AG04449 (cell line): Measurements from ENCODE around the gene RAB20.
"Not testable (repeated sequence)": the region's sequence is repeated elsewhere in the genome, so short reads cannot be mapped to it uniquely, and the experiment has no call there.

Source experiments
- CTCF ChIA-PET: fragments of 350-600 bp; formaldehyde crosslinking; extraction: SDS; loops from one replicate; lab custom pipeline; 2021; ENCODE audit warnings: antibody characterized with exemption; lab: Yijun Ruan, JAX
- POLR2A ChIA-PET: fragments of 400-600, 350-600 bp; formaldehyde crosslinking; extraction: SDS; loops from one replicate; lab custom pipeline; 2020; ENCODE audit warnings: antibody characterized with exemption, inconsistent platforms; lab: Yijun Ruan, JAX
- DNase-seq: peaks from one replicate; pipeline ENCODE4 v3.0.0-alpha.2; 2010; ENCODE audit warnings: low read depth, low spot score
- H3K4me3 ChIP-seq: 2 replicates; pipeline ENCODE4 v1.5.1; 2011; ENCODE audit warnings: low read depth, mild to moderate bottlenecking, control low read depth, low read length
- TF ChIP-seq, protein P1 (sequence below): IDR thresholded peaks from one replicate; pipeline ENCODE4 v1.5.1; 2011; ENCODE audit warnings: mild to moderate bottlenecking, moderate library complexity, low read length, control low read depth, inconsistent platforms; ENCODE audit not compliant: insufficient read depth; ENCODE audit errors: missing control alignments

Gene RAB20

DNA sequence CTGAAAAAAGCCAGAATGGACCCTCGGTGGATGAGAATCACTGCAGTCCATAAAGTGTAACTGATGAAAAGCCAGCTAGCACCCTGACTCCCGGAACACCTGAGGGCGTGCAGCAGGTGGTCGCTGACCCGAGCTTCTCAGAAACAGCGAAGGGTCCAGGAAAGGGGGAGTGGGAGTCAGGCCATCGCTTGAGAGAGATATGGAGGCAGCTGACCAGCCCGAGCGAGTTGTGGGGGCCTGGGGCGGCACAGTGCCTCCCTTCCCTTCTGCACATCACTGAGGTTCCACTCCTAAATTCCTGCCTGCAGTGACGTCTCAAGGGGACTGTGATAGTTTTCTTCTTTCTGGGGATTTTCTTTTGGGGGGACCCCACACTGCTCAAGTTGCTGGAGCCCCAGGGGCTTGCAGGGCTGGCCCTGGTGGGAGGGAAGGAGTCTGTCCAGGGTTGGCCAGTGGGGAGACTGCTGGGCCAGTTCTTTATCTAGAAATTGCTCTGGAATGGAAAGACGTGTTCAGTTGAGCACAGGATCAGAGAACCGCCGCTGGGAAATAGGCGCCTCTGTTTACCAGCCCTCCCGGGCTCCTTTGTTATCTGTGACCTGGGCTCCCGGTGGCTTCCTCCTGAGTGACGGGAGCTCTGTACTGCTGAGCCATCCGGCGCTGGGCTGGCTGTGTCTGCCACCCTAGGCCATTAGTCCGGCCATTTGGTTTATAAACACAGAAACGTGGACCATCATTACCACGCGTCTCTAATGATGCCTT is 71.3 kb downstream of the RAB20 start:
- ChIA-PET CTCF (interaction anchor here (1.1 kb wide), 1 partner anchor 269 kb away, joined by 3 read pairs; no protein-coding TSS in a partner anchor), POLR2A (no interaction called here)
- no peak overlapping the region for H3K4me3 ChIP-seq
- TF ChIP-seq, protein P1, sequence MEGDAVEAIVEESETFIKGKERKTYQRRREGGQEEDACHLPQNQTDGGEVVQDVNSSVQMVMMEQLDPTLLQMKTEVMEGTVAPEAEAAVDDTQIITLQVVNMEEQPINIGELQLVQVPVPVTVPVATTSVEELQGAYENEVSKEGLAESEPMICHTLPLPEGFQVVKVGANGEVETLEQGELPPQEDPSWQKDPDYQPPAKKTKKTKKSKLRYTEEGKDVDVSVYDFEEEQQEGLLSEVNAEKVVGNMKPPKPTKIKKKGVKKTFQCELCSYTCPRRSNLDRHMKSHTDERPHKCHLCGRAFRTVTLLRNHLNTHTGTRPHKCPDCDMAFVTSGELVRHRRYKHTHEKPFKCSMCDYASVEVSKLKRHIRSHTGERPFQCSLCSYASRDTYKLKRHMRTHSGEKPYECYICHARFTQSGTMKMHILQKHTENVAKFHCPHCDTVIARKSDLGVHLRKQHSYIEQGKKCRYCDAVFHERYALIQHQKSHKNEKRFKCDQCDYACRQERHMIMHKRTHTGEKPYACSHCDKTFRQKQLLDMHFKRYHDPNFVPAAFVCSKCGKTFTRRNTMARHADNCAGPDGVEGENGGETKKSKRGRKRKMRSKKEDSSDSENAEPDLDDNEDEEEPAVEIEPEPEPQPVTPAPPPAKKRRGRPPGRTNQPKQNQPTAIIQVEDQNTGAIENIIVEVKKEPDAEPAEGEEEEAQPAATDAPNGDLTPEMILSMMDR, result no peak
- DNase-seq, result no peak

DNA sequence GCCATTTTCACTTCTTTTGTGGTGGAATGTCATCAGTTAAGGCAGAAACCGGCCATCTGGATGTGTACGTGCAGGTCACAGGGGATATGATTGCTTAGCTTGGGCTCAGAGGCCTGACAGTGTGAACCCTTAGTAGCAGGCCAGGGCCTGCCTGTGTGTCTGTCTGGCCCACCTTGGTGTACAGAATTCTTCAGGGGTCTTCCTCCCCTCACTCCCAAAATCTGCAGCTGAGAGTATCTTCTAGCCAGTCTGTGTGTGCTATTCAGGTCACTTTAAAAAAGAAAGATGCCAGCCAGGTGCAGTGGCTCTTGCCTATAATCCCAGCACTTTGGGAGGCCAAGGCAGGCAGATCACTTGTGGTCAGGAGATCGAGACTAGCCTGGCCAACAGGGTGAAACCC is 74.6 kb downstream of the RAB20 start:
- H3K4me3 ChIP-seq, POLR2A ChIA-PET, DNase-seq: not testable (repeated sequence)
- CTCF ChIA-PET, result interaction anchor here (1.6 kb wide), 1 partner anchor 75 kb away, joined by 3 read pairs; no protein-coding TSS in a partner anchor

DNA sequence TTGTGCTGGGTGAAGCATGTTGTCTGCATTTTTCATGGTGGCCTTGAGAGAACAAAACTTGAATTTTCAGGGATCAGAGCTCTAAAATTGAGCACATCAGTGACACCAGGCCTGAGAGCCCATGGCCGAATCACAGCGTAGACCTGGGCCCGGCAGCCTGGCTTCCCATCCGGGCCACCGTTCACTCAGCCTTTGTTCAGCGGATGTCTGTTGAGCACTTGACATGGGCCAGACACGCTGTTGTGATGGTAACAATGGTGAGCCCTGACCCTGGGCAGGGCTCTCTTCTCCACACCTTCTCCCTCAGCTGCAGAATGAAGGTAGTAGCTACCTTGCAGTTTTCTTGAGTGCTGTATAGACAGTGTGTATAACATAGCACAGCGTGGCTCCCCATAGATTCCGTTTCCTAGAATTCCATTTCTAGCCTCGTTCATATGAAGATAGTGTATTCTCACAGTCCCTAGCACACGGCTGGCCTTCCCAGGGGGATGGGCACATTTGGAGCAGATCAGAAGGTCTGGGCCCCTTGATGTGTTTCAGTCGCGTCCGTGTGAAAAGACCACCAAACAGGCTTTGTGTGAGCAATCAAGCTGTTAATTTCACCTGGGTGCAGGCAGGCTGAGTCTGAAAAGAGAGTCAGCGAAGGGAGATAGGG is 75.3 kb downstream of the RAB20 start:
- TF ChIP-seq, protein P1, result no peak
- H3K4me3 ChIP-seq, result no peak overlapping the region
- ChIA-PET CTCF (interaction anchor here (1.0 kb wide), 1 partner anchor 32 kb away, joined by 3 read pairs; no protein-coding TSS in a partner anchor), POLR2A (no interaction called here)
- no peak for DNase-seq

DNA sequence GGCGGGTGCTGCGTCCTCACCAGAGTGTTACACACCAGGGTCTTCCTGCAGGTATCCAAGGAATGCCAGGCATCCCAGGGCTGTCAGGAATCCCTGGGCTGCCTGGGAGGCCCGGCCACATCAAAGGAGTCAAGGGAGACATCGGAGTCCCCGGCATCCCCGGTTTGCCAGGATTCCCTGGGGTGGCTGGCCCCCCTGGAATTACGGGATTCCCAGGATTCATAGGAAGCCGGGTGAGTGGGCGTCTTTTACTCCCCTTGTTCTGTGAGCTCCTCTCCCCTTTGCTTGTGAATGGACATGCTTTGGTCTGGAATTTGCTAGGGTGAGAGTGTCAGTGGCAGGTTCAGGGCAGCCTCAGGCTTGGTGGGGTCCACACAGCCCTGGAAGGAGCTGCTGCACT is 75.9 kb downstream of the RAB20 start:
- TF ChIP-seq, protein P1, result no peak
- no peak for DNase-seq
- ChIA-PET CTCF (interaction anchor here (1.0 kb wide), 1 partner anchor 31 kb away, joined by 3 read pairs; no protein-coding TSS in a partner anchor), POLR2A (no interaction called here)
- no peak overlapping the region for H3K4me3 ChIP-seq

DNA sequence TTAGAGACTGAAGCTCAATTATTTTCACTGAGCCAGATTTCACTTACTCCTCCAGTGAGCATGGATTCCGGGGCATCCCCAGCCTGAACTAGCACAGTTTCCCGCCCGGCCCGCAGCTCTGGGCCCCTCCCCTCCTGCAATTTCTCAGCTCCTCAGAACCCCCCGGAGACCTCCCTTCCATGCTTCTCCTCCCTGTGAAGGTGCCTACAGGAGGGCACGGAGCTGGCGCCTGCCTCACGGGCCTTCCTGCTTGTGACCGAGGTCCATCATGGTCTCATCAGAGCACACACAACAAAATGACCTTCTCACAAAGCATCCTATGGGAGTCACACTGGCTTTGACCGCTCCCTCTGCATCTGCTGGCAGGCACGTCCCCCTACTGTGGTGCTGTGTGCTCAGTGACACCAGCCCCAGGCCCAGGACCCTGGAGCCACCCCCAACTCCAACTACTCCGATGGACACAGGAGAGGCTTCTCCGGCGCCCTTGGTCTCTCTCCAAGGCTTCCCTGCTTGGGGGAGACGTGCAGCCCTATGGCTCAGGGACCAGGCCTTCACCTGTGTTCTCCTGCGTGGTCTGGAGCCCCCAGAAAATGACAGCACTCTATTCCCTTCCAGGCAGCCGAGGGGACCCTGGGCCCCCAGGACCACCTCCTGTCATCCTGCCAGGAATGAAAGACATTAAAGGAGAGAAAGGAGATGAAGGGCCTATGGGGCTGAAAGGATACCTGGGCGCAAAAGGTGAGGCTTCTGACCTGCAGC is 77.1 kb downstream of the RAB20 start:
- TF ChIP-seq, protein P1, result no peak
- no peak for DNase-seq
- H3K4me3 ChIP-seq, result no peak overlapping the region
- POLR2A ChIA-PET, result no interaction called here
- CTCF ChIA-PET, result interaction anchor here (1.7 kb wide), 1 partner anchor 29 kb away, joined by 4 read pairs; no protein-coding TSS in a partner anchor

DNA sequence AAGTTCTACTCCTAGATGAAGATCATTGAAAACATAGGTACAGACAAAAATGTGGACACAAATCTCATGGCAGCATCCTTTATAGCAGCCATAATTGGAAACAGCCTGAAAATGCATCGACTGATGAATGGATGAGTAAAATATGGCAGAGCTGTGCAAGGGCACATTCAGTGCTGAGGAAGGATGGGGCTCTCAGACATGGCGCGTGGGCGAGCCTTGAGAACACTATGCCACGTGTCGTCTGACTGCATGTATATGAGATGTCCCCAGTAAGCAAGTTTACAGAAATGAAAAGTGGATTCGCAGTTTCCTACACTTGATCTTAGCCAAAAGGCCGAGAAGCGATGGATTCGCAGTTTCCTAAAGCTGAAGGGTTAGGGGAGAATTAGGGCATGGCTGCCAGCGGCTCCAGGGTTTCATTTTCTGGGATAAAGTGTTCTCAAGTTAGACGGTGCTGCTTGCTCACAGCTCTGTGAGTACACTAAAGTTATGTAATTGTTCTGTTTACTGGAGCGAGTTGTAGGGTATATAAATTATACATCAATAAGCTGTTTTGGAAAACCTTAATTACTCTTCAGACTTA is 78.0 kb downstream of the RAB20 start:
- TF ChIP-seq, protein P1, result no peak
- POLR2A ChIA-PET, result no interaction called here
- CTCF ChIA-PET, result interaction anchor here (1.7 kb wide), 1 partner anchor 28 kb away, joined by 4 read pairs; no protein-coding TSS in a partner anchor
- H3K4me3 ChIP-seq, result no peak overlapping the region
- no peak for DNase-seq
